GM18507 (cell line): Measurements from ENCODE around the gene ITGA5.

Experiments
- DNase-seq: peaks from one replicate; pipeline ENCODE4 v3.0.0; 2011; ENCODE audit warnings: low read depth; ENCODE audit not compliant: insufficient read length; ENCODE audit errors: extremely low spot score
- FAIRE-seq: peaks from 2 replicates; lab custom pipeline; 2011; peaks lifted over from hg19 to GRCh38; lab: Jason Lieb, UNC

The ITGA5 gene

GRCh38 chr12:54419088-54419887 is at the start of gene ITGA5:
TSS of gene ITGA5 (minus strand) at chr12:54419266. CDS start at chr12:54419198, 68 bp downstream.
- no peak for FAIRE-seq
- DNase-seq, result no peak

DNA sequence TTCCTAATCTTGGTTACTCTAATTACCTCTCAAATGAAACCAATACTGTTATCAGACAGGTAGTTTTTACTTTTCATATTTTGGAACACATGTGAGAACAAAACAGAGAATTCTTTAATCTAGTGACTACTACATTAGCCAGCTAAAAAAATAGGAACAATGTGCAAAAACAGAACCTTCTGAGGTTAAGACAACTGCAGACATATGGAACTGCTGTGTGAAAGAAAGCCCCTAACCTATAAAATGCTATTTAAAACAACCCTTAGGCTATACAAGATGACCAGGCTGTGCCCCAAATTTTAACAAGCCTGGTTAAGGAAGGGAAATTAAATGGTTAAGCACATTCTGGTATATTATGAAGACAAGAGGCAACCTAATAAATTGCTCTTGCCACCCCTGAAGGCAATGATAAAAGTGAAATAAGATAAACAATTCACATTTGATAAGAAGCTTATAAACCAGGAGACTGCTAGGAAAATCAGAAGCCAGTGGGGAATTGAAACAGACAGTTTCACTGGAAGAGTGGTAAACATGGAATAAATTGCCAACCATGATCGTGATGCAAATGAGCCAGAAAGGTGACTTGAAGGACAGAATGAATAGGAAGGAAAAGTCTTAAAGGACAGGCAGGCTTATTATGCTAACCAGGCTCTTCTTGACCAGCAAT is 46.9 kb upstream of the ITGA5 start:
- no peak for FAIRE-seq
- DNase-seq, result no peak

GRCh38 chr12:54463484-54463883 is 44.4 kb upstream of the ITGA5 start:
- peak; percentile 29 for FAIRE-seq
- DNase-seq, result no peak

DNA sequence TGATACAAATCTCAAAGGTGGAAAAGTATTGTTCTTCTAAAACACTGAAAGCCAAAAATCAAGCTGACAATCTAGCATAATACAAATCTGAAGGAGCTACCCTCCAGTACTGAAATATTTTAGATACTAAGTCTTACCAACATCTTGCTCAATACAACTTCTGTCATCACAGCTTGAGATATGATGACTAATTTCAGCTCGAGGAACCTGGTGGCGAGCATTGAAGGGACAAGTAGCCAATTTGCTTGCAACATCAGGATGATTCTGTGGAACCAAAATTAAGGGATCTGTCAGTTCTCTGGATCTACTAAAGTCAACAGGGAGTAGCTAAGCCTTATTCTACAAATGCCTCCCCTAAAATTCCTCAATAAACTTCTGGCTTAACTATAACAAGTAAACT is 44.0 kb upstream of the ITGA5 start:
- DNase-seq (no peak), FAIRE-seq (no peak)

DNA sequence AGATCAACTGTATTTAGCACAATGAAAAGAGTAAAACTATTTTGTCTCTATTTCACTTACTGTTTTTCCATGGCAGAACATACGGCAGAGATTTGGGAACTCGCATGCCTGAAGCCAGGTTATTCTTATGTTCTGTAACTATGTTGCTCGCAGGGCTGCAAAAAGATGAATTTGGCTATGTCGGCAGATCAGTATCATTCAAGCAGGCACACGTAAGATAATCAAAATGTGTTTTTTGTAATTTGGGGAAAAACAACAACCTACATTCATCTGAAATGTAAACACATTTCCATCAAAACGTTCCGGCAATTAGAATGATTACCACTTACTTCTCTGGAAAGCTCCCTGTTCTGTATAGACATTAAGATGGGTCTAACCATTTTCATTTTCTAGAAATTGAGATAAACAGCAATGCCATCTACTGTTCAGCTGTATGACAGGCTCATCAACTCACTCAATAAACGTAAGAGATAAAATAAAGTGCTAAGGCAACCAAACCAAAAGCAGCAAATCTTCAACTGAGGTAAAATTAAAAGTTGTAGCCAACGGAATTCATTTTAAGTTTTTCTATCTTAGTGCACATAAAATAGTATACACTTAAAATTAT is 41.4 kb upstream of the ITGA5 start:
- DNase-seq (no peak), FAIRE-seq (no peak)

DNA sequence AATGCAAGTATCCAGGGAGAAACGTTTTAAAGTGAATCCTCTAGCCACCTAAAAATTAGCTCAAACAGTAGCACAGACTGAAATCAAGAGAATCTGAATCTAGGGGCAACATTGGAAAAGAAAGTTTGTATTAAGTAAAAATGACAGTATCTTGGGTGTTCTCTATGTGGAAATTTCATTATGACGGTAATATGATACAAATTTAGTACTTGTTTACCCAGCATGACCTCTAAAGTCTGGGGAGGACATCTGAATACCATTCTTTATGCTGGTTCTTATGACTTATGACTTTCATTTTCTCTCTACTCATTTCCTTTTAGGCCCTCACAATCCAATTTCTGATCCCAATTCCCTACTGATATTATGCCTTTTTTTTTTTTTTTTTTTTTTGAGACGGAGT is 40.3 kb upstream of the ITGA5 start:
- FAIRE-seq (no peak), DNase-seq (no peak)

- FAIRE-seq, result no peak
- no peak for DNase-seq
Observed at GRCh38 chr12:54455760-54456469, 36.8 kb upstream of the ITGA5 start.

DNA sequence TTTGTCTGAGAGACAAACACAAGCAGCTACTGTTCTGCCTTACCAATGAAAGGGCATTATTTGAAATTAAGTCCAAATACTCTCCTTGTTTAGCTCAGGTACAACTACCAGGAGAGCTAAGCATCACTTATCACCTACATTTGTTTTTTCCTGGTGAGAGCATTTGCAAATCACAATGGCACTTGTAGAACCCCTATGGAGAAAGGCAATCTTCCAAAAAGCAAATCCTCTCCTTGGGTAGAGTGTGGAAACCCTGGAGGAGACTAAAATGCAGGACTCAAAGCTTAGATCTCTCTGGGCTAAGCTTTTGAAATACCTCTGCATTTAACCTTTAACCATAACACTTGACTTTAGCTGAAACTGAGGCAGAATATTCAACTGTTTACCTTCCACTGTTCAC is 33.6 kb upstream of the ITGA5 start:
- DNase-seq (no peak), FAIRE-seq (no peak)

- FAIRE-seq (no peak), DNase-seq (no peak)
Observed at GRCh38 chr12:54448344-54448743, 29.3 kb upstream of the ITGA5 start.

DNA sequence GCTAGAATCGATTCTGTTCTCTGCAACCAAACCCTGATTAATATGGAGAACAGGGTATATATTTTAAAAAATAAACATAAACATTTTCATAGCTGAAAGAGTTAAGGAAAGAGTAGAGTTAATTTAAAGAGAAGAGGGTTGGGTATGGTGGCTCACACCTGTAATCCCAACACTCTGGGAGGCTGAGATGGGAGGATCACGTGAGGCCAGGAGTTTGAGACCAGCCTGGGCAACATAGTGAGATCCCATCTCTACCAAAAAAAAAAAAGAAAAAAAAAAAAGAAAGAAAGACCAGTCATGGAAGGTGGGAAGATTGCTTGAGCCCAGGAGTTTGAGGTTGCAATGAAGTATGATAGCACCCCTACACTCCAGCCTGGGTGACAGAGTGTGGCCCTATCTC is 28.9 kb upstream of the ITGA5 start:
- no peak for DNase-seq
- no peak for FAIRE-seq

GRCh38 chr12:54444206-54444605 is 25.1 kb upstream of the ITGA5 start:
- FAIRE-seq (no peak), DNase-seq (no peak)

DNA sequence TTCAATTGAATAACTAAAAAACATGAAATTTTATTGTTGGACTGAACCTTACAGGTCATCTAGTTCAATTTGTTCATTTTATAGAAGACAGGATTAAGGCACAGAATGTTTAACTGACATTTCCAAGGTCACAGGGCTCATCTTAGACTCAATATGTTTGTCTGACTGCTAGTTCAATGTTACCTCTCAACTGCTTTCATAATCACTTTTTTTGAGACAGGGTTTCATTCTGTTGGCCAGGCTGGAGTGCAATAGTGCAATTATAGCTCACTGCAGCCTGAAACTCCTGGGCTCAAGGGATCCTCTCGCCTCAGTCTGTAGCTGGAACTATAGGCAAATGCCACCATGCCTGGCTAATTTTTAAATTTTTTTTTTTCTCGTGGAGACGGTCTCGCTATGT is 24.4 kb upstream of the ITGA5 start:
- no peak for DNase-seq
- FAIRE-seq, result no peak

- no peak for FAIRE-seq
Observed at GRCh38 chr12:54442961-54443360, 23.9 kb upstream of the ITGA5 start.

DNA sequence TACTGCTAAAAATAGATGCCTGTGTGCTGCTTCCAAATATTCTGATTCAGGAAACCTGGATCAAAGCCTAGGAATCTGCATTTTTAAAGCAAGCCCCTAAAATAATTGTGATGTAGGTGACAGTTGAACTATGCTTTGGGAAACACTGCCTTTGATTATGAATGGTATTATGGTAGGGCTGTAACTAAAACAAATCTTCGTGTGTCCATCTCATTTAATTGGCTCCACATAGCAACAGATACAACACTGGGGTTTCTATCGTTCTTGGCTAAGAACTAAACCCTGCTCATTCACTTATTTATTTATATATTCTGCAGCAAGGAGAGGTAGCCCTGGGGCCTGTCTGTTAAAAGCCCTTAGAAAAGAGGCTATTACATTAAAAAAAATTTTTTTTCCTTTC is 23.0 kb upstream of the ITGA5 start:
- FAIRE-seq (no peak), DNase-seq (no peak)

More at GRCh38 chr12:54442961-54443360, 23.9 kb upstream of the ITGA5 start:
- no peak for DNase-seq

- FAIRE-seq, result peak; percentile 82
- peak; percentile 42 for DNase-seq
Observed at GRCh38 chr12:54439521-54440255, 20.6 kb upstream of the ITGA5 start.

- FAIRE-seq (no peak), DNase-seq (no peak)
Observed at GRCh38 chr12:54439096-54439495, 20.0 kb upstream of the ITGA5 start.

GRCh38 chr12:54438517-54438916 is 19.5 kb upstream of the ITGA5 start:
- FAIRE-seq, result no peak

DNA sequence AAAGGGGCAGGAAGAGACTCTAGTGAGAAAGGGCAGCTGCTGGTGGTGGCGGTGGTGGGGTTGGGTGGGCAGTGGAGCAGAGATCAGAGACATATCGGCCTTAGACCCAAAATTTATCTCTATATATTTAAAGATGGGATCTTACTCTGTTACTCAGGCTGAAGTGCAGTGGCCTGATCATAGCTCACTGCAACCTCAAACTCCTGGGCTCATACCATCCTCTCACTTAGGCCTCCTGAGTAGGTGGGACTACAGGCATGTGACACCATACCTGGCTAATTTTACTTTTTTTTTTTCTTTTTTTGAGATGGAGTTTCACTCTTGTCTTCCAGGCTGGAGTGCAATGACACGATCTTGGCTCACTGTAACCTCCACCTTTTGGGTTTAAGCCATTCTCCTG is 18.6 kb upstream of the ITGA5 start:
- DNase-seq, result no peak
- FAIRE-seq, result no peak

More at GRCh38 chr12:54438517-54438916, 19.5 kb upstream of the ITGA5 start:
- no peak for DNase-seq

DNA sequence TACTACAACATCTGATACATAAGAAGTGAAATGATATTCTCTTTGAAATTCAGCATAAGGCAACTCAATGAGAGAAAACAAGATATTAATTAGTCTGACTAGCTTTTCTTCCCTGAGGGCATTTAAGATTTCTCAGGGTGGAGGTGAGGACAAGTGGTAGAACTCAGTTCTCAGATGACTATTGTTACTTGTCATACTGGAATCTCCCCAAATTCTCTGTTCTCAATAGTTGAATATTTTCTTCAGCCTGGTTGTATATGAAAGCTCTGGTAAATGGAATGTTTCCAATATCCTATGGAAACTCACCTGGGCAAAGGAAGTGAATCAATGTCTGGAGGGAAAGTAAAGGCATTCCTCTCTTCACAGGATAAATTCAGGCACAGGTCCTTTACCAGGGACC is 18.2 kb upstream of the ITGA5 start:
- DNase-seq (no peak), FAIRE-seq (no peak)

DNA sequence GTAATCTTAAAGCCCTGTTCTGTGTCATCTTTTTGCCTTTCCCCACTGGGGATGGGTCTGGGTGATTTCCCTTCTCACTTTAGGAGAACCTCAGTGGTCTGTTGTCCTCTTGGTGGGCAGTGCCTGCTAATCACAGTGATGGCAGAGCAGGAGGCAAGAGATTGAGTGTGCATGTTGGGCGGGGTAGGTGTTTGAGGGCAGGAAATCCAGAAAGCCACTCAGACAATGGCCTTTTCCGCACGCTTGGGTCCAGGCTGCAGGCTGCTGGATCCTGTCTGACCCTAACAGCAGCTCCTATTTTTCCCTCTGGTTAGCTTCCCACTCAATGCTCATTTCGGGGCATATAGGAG is 13.7 kb upstream of the ITGA5 start:
- FAIRE-seq (no peak), DNase-seq (no peak)
